Subcutaneous adipose tissue (tissue), 4 donors: ENCODE data around the gene C1QC. TPM values are rescaled to one million over a fixed set of nuclear protein-coding genes. Genes with fewer than 3 reads are reported as not detected.

Source experiments
- CTCF ChIP-seq: fragments of 450-650 bp; IDR thresholded peaks from one replicate; pipeline ENCODE4 v1.5.1; 2016; ENCODE audit warnings: low read depth, mild to moderate bottlenecking, control low read depth, antibody characterized with exemption, moderate library complexity
- total RNA-seq, 4 donors: library from RNA; depleted of rRNA; stranded (reverse); fragments of >200 nt; gene quantifications; one replicate each; pipeline ENCODE4 v1.1.0, GENCODE V29; 2016

C1QC gene
- total RNA-seq, 4 donors from 2014 or later: 149 to 714 (median 336) TPM

- no peak for TF ChIP-seq CTCF
Observed at GRCh38 chr1:22651941-22652856, 8.8 kb downstream of the C1QC start.

GRCh38 chr1:22652881-22653316 lies 9.5 kb downstream of the C1QC start, which contains the start of gene C1QB:
Gene C1QB (plus strand): TSS chr1:22653236. CDS start chr1:22659463, 6,227 bp downstream.
- TF ChIP-seq CTCF: no peak

- no peak for TF ChIP-seq CTCF
Observed at GRCh38 chr1:22654692-22655091, 11.3 kb downstream of the C1QC start.

- TF ChIP-seq CTCF: no peak
Observed at GRCh38 chr1:22658385-22659163, 15.1 kb downstream of the C1QC start.

- TF ChIP-seq CTCF: no peak
Observed at GRCh38 chr1:22660716-22661241, 17.3 kb downstream of the C1QC start.

GRCh38 chr1:22661880-22662279 lies 18.4 kb downstream of the C1QC start:
- TF ChIP-seq CTCF: no peak

- no peak for TF ChIP-seq CTCF
Observed at GRCh38 chr1:22662318-22662717, 18.9 kb downstream of the C1QC start.
